ENCODE data around the gene GALNT14. TPM values are rescaled to one million over a fixed set of nuclear protein-coding genes. Genes with fewer than 3 reads are reported as not detected.

GALNT14 gene
- total and polyA plus RNA-seq, 2 of the 8 experiments (the other 6 are each of a cell fraction or from before 2014, with no cell fraction given): 13.0 to 13.7 TPM

DNA sequence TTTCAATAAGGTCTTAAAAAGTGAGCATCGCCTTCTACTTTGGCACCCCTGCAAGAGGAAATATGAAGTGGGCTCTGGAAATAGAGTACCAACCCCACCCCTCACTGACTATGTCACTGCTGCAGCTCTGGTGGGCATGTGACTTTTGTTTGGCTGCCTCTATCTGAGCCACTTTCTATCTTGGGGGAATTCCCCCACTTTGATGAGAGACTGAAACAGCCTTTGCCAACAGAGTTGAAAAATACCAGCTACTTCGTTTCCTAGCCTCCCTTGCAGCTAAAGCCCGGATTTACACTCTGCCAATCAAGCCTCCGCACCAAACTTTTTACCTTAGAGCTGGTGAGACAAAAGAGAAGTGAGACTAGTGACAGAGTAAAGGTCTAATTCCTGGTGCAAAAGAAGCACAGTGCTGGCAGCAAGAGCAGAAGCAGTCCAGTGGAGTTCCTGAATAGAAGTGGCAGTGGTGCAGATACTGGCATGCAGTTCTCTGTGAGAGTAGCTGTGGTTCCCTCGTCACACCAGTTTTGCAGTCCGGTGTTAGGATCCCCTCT is 12.0 kb upstream of the GALNT14 start:
- no peaks in the 10 kb centered on the region for H3K36me3 ChIP-seq (ENCODE audit: control insufficient read depth in 2 of 4, insufficient read depth in 4 of 4, low read length in 3 of 4)
- H3K4me2 ChIP-seq (ENCODE audit: insufficient read depth in 1 of 2, low read depth in 2 of 2, low read length in 2 of 2): no peak overlapping the region
- H3K56ac ChIP-seq (replicated peaks; ENCODE audit: insufficient read length, low read depth, low read length): no peak overlapping the region
- no peak overlapping the region for H3K9ac ChIP-seq (replicated peaks in 1 of 4; ENCODE audit: extremely low read depth in 1 of 4, low read depth in 3 of 4, low read length in 3 of 4)
- H3K27me3 ChIP-seq (replicated peaks in 1 of 4; ENCODE audit: control insufficient read depth in 3 of 4, extremely low read depth in 1 of 4, insufficient read depth in 3 of 4, low read length in 3 of 4): no peaks in the 10 kb centered on the region; a peak in 2 of 7 replicates
- no peaks in the 10 kb centered on the region; a peak in 1 of 4 replicates for H3K9me3 ChIP-seq (ENCODE audit: insufficient read depth in 2 of 2, low read depth in 1 of 2, low read length in 1 of 2)
- H4K20me1 ChIP-seq (replicated peaks in 1 of 2; ENCODE audit: control insufficient read depth in 1 of 2, insufficient read depth in 2 of 2, low read length in 2 of 2): no peaks in the 10 kb centered on the region
- H2AFZ ChIP-seq (ENCODE audit: low read length): no peak overlapping the region
- no peak overlapping the region for H3K23ac ChIP-seq (ENCODE audit: insufficient read length)
- CTCF ChIA-PET (ENCODE audit: partially characterized antibody): interaction anchor here (0.7 to 6.1 kb wide), 10 partner anchors 11 to 289 kb away, joined by 3 to 91 read pairs (median 7); partner anchors contain the start of gene GALNT14
- no peak overlapping the region for H3K14ac ChIP-seq (ENCODE audit: insufficient read length)
- H2BK5ac ChIP-seq (ENCODE audit: low read depth, low read length): no peak overlapping the region
- H2BK20ac ChIP-seq (ENCODE audit: low read length): no peak overlapping the region
- POLR2A ChIA-PET (ENCODE audit: partially characterized antibody): no interaction called here
- no peak overlapping the region for H3K4me3 ChIP-seq (ENCODE audit: extremely low read depth in 1 of 4, insufficient read depth in 2 of 4, low read depth in 3 of 4, low read length in 4 of 4)
- no peak overlapping the region for H4K5ac ChIP-seq (ENCODE audit: insufficient read length, low read depth, low read length)
- no peak overlapping the region for H2BK120ac ChIP-seq (replicated peaks; ENCODE audit: low read depth, low read length)
- WGBS, 2 experiments (ENCODE audit: extremely low coverage in 1 of 2, insufficient coverage in 1 of 2, insufficient read length in 1 of 2, insufficient replicate concordance in 2 of 2, low coverage in 1 of 2, low lambda C conversion rate in 2 of 2, missing lambda C conversion rate in 1 of 2): 90% methylated on average over 5 of the region's 6 CpGs; no CpG with 5 or more reads in 1 of the 2 experiments
- no peak for TF ChIP-seq EP300 (IDR thresholded peaks at IDR 0.05; ENCODE audit: borderline replicate concordance in 1 of 2, low read depth in 2 of 2, low read length in 2 of 2)
- TF ChIP-seq TAF7 (optimal IDR thresholded peaks at IDR 0.05; ENCODE audit: borderline replicate concordance, low read depth, low read length): no peak
- no peak for TF ChIP-seq SP2 (IDR thresholded peaks at IDR 0.05; ENCODE audit: low read length)
- TF ChIP-seq CEBPB (IDR thresholded peaks at IDR 0.05; ENCODE audit: low read depth, low read length): no peak
- TF ChIP-seq, protein P1, sequence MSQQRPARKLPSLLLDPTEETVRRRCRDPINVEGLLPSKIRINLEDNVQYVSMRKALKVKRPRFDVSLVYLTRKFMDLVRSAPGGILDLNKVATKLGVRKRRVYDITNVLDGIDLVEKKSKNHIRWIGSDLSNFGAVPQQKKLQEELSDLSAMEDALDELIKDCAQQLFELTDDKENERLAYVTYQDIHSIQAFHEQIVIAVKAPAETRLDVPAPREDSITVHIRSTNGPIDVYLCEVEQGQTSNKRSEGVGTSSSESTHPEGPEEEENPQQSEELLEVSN (IDR thresholded peaks at IDR 0.05): no peak
- no peak for TF ChIP-seq JUND (IDR thresholded peaks at IDR 0.05; ENCODE audit: low read length)
- TF ChIP-seq SIRT6 (IDR thresholded peaks at IDR 0.05; ENCODE audit: low read length): no peak
- TF ChIP-seq KDM1A (IDR thresholded peaks at IDR 0.05; ENCODE audit: borderline replicate concordance, low read length): no peak
- TF ChIP-seq RBBP5 (IDR thresholded peaks at IDR 0.05; ENCODE audit: borderline replicate concordance, low read depth, low read length): no peak
- TF ChIP-seq RAD21 (IDR thresholded peaks at IDR 0.05 in 1 of 2, conservative IDR thresholded peaks at IDR 0.05 in 1 of 2; ENCODE audit: low read depth in 2 of 2, low read length in 2 of 2): no peak
- H3K79me2 ChIP-seq (ENCODE audit: control insufficient read depth in 1 of 2, insufficient read depth in 2 of 2, low read length in 2 of 2): no peaks in the 10 kb centered on the region
- no peaks in the 10 kb centered on the region for H3K4me1 ChIP-seq (replicated peaks in 1 of 4; ENCODE audit: control insufficient read depth in 3 of 4, insufficient read depth in 4 of 4, low read length in 3 of 4)
- H3K79me1 ChIP-seq (ENCODE audit: low read depth, low read length): no peaks in the 10 kb centered on the region
- H3K4ac ChIP-seq (replicated peaks; ENCODE audit: insufficient read length, low read depth, low read length): no peak overlapping the region
- no peaks in the 10 kb centered on the region for H3K23me2 ChIP-seq (ENCODE audit: low read depth, low read length)
- H3K27ac ChIP-seq (ENCODE audit: low read depth, low read length): no peak overlapping the region
- FAIRE-seq: no peak
- no peak overlapping the region for H2BK15ac ChIP-seq (ENCODE audit: low read length)
- no peak overlapping the region for H2BK12ac ChIP-seq (ENCODE audit: low read depth, low read length)
- H2AK5ac ChIP-seq (ENCODE audit: low read depth, low read length): no peak overlapping the region
- no peak overlapping the region for H3K18ac ChIP-seq (ENCODE audit: extremely low read depth, low read length)
- H4K8ac ChIP-seq (ENCODE audit: extremely low read depth, insufficient read depth, low read length): no peak overlapping the region
- no peak overlapping the region for H4K91ac ChIP-seq (replicated peaks; ENCODE audit: insufficient read length, low read length)
- no peak for DNase-seq (ENCODE audit: low read depth in 1 of 2, low spot score in 2 of 2)

Data from H1 (cell line).